Stimulated activated CD4-positive, alpha-beta T cell treated with anti-CD3 and anti-CD28 coated beads, Interleukin-2, amount 100 ng/mL, for 48 hours (primary cell): Measurements from ENCODE around the gene TYW1.
A peak's percentile ranks its signal among the peaks of the same experiment; 100 is the strongest.
"Not testable (repeated sequence)": the region's sequence is repeated elsewhere in the genome, so short reads cannot be mapped to it uniquely, and the experiment has no call there.

ENCODE experiments used
- DNase-seq, 2 donors: peaks; one replicate each; pipeline ENCODE4 v3.0.0-alpha.2; 2020

TYW1 gene

GRCh38 chr7:66996444-66997191 is at the start of gene TYW1:
TYW1 (plus strand) TSS chr7:66996833; CDS start chr7:66996979, 146 bp downstream.
- DNase-seq, result peak; percentile 96 to 98

GRCh38 chr7:66948480-66949109 is 48.0 kb upstream of the TYW1 start:
- no peak for DNase-seq

GRCh38 chr7:66950311-66950710 is 46.3 kb upstream of the TYW1 start:
- no peak for DNase-seq

GRCh38 chr7:66950763-66951162 is 45.9 kb upstream of the TYW1 start:
- no peak for DNase-seq

- no peak for DNase-seq
These were observed 44.1 kb upstream of the TYW1 start for GRCh38 chr7:66952343-66953043.

GRCh38 chr7:66953044-66953427 is 43.6 kb upstream of the TYW1 start:
- no peak for DNase-seq

GRCh38 chr7:66957595-66958290 is 38.9 kb upstream of the TYW1 start:
- no peak for DNase-seq

- DNase-seq, result no peak
These were observed 37.9 kb upstream of the TYW1 start for GRCh38 chr7:66958538-66959350.

GRCh38 chr7:66960192-66960591 is 36.4 kb upstream of the TYW1 start:
- DNase-seq, result no peak

- no peak for DNase-seq
These were observed 35.5 kb upstream of the TYW1 start for GRCh38 chr7:66961096-66961495.

- no peak for DNase-seq
These were observed 32.2 kb upstream of the TYW1 start for GRCh38 chr7:66964411-66964810.

- no peak for DNase-seq
These were observed 29.6 kb upstream of the TYW1 start for GRCh38 chr7:66967029-66967428.

- DNase-seq, result not testable (repeated sequence)
These were observed 27.6 kb upstream of the TYW1 start for GRCh38 chr7:66969001-66969400.

GRCh38 chr7:66970310-66970709 is 26.3 kb upstream of the TYW1 start:
- DNase-seq, result no peak

- DNase-seq, result no peak
These were observed 21.5 kb upstream of the TYW1 start for GRCh38 chr7:66974986-66975590.

GRCh38 chr7:66978312-66978711 is 18.3 kb upstream of the TYW1 start:
- not testable (repeated sequence) for DNase-seq

- not testable (repeated sequence) for DNase-seq
These were observed 17.6 kb upstream of the TYW1 start for GRCh38 chr7:66979013-66979412.

GRCh38 chr7:66980336-66980735 is 16.3 kb upstream of the TYW1 start:
- DNase-seq, result not testable (repeated sequence)

- not testable (repeated sequence) for DNase-seq
These were observed 7.1 kb upstream of the TYW1 start for GRCh38 chr7:66989552-66989951.

GRCh38 chr7:66994051-66994450 is 2.6 kb upstream of the TYW1 start:
- DNase-seq, result not testable (repeated sequence)

GRCh38 chr7:66994691-66995049 is 2.0 kb upstream of the TYW1 start:
- peak; percentile 21 to 22 for DNase-seq
